IPS-NIHi7 (cell line): ENCODE measurements around the gene SKAP2.

Experiments
- DNase-seq: peaks from one replicate; pipeline ENCODE4 v3.0.0; 2012; ENCODE audit warnings: mixed read lengths; ENCODE audit errors: extremely low spot score

The SKAP2 gene

GRCh38 chr7:26664735-26665416 lies 199.5 kb downstream of the SKAP2 start:
- DNase-seq: no peak

GRCh38 chr7:26664274-26664673 lies 200.1 kb downstream of the SKAP2 start:
- no peak for DNase-seq

GRCh38 chr7:26663874-26664273 lies 200.5 kb downstream of the SKAP2 start:
- DNase-seq: no peak

- DNase-seq: no peak
These were observed 201.7 kb downstream of the SKAP2 start for GRCh38 chr7:26662646-26663045.

- DNase-seq: no peak
These were observed 205.3 kb downstream of the SKAP2 start for GRCh38 chr7:26659121-26659520.

- DNase-seq: no peak
These were observed 205.9 kb downstream of the SKAP2 start for GRCh38 chr7:26658389-26659084.

- no peak for DNase-seq
These were observed 206.6 kb downstream of the SKAP2 start for GRCh38 chr7:26657686-26658388.

- no peak for DNase-seq
These were observed 207.2 kb downstream of the SKAP2 start for GRCh38 chr7:26657206-26657641.

- DNase-seq: no peak
These were observed 207.7 kb downstream of the SKAP2 start for GRCh38 chr7:26656735-26657134.

- no peak for DNase-seq
These were observed 208.6 kb downstream of the SKAP2 start for GRCh38 chr7:26655781-26656180.

- no peak for DNase-seq
These were observed 210.7 kb downstream of the SKAP2 start for GRCh38 chr7:26653430-26654399.

GRCh38 chr7:26652401-26653100 lies 211.8 kb downstream of the SKAP2 start:
- DNase-seq: no peak

GRCh38 chr7:26650103-26650502 lies 214.3 kb downstream of the SKAP2 start:
- no peak for DNase-seq

- no peak for DNase-seq
These were observed 215.0 kb downstream of the SKAP2 start for GRCh38 chr7:26649388-26649787.

- no peak for DNase-seq
These were observed 215.8 kb downstream of the SKAP2 start for GRCh38 chr7:26648554-26648953.

- no peak for DNase-seq
These were observed 217.9 kb downstream of the SKAP2 start for GRCh38 chr7:26646336-26647048.

- no peak for DNase-seq
These were observed 219.3 kb downstream of the SKAP2 start for GRCh38 chr7:26645121-26645520.

GRCh38 chr7:26642416-26642815 lies 222.0 kb downstream of the SKAP2 start:
- DNase-seq: no peak

GRCh38 chr7:26639695-26640094 lies 224.7 kb downstream of the SKAP2 start:
- no peak for DNase-seq

GRCh38 chr7:26639111-26639510 lies 225.3 kb downstream of the SKAP2 start:
- DNase-seq: no peak
